Kidney epithelial cell (primary cell): ENCODE data around the gene INPP5A. TPM values are rescaled to one million over a fixed set of nuclear protein-coding genes. Genes with fewer than 3 reads are reported as not detected.
"Not testable (repeated sequence)": the region's sequence is repeated elsewhere in the genome, so short reads cannot be mapped to it uniquely, and the experiment has no call there.

Experiments
- DNase-seq: peaks from one replicate; pipeline ENCODE4 v3.0.0-alpha.2; 2010; ENCODE audit warnings: low read depth
- H3K27me3 ChIP-seq: 2 replicates; pipeline ENCODE4 v1.6.0; 2011; ENCODE audit warnings: low read length; ENCODE audit not compliant: control insufficient read depth, insufficient read depth
- H3K36me3 ChIP-seq: 2 replicates; pipeline ENCODE4 v1.5.1; 2011; ENCODE audit warnings: low read length; ENCODE audit not compliant: control insufficient read depth, insufficient read depth
- H3K4me3 ChIP-seq: 2 replicates; pipeline ENCODE4 v1.5.1; 2011; ENCODE audit warnings: low read depth, mild to moderate bottlenecking, control low read depth, low read length
- total RNA-seq: library from RNA; depleted of rRNA; stranded (reverse); fragments of >200 nt; gene quantifications from 2 replicates; pipeline ENCODE4 v1.2.3, GENCODE V29; 2015
- TF ChIP-seq, protein P1 (sequence below): IDR thresholded peaks from 2 replicates; pipeline ENCODE4 v1.5.1; 2011; ENCODE audit warnings: mild to moderate bottlenecking, moderate library complexity, low read length, control low read depth, inconsistent platforms; ENCODE audit not compliant: insufficient read depth, poor library complexity, severe bottlenecking

The INPP5A gene
- total RNA-seq, 1 donor from 2014 or later: 45.1 TPM

DNA sequence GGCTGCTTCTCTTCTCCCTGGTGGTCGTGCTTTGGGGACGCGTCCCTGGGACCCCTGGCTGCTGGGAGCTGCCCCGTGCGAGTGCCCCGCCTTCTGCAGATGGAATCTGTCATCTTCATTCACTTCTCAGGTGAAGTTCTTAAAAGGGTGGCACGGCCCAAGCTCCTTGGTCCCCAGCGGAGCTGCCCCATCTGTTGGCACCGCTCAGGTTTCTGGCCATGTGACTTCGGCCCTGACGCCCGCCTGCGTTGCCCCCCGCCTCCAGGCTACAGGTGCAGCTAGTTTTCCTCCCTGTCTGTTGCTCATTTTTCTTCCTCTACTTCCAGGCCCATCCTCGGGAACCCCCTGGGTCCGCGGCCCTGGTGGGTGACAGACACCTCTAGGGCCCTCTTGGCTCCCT, 255.2 kb downstream of the INPP5A start:
- TF ChIP-seq, protein P1, sequence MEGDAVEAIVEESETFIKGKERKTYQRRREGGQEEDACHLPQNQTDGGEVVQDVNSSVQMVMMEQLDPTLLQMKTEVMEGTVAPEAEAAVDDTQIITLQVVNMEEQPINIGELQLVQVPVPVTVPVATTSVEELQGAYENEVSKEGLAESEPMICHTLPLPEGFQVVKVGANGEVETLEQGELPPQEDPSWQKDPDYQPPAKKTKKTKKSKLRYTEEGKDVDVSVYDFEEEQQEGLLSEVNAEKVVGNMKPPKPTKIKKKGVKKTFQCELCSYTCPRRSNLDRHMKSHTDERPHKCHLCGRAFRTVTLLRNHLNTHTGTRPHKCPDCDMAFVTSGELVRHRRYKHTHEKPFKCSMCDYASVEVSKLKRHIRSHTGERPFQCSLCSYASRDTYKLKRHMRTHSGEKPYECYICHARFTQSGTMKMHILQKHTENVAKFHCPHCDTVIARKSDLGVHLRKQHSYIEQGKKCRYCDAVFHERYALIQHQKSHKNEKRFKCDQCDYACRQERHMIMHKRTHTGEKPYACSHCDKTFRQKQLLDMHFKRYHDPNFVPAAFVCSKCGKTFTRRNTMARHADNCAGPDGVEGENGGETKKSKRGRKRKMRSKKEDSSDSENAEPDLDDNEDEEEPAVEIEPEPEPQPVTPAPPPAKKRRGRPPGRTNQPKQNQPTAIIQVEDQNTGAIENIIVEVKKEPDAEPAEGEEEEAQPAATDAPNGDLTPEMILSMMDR: no peak
- no peak for DNase-seq
- Histone ChIP-seq H3K27me3 (peaks cover 80% of the 10 kb centered on the region), H3K4me3 (no peak overlapping the region), H3K36me3 (no peaks in the 10 kb centered on the region)

DNA sequence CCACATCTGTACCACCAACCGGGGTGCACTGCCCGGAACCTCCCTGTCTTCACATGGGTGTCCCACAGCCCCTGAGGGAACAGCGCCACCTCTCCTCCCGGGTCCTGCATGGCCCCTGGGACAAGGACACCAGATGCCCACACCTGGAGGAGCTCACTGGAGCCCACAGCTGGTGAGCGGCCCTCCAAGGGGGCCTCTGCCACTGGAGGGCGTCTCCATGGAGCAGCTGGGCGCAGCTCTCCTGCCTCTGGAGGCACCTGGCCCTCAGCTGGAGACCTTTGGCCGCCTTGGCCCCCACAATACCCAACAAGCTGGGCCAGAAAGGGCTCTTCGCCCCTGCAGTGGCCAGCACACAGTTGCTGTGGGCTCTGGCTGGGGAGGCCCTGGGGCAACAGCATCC, 255.6 kb downstream of the INPP5A start:
- TF ChIP-seq, protein P1: no peak
- H3K27me3 ChIP-seq: peaks cover 76% of the 10 kb centered on the region
- H3K36me3 ChIP-seq: no peaks in the 10 kb centered on the region
- no peak for DNase-seq
- no peak overlapping the region for H3K4me3 ChIP-seq

DNA sequence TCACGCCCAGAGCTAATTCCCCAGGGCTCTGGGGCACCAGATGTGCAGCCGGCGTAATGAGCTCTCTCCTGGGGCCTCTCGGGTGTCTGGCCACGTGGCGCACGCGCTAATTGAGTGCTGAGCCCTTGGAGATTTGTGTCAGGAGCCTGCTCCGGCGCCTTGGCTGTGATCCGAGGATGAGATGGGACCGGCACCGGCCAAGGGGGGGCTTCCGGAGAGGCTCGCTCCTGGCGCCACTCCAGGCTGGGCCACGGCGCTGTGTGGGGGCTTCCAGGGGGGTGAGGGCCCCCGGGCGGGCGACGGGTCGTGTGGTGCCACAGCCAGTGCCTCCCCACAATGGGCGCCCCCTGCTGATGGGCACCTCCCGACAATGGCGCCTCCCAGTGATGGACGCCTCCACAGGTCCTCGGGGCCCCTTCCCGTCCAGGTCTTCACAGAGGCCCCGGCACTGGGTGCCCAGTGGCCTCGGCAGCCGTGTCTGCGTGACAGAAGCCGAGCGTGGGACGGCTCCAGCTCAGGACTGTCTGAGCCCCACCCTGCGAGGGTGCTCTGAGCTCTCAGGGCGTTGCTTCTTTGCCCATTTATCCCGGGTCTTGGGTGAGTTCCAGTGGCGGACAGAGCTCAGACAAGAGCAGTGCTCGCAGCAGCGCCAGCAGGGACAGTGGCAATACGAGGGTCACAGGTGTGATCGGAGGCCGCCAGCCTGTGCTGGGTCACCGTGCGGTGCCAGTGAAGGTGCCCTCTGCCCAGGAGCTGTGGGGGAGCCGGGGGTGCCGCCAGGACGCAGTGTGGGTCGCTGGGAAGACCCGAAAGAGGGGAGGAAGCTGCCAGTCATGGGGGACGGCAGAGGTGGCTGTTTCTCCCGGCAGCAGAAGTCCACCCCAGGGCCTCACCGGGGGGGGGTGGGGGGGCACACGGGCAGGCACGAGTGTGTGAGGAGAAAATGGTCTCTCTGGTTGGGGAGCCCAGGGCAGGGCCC, 256.6 kb downstream of the INPP5A start:
- no peaks in the 10 kb centered on the region for H3K36me3 ChIP-seq
- peaks cover 66% of the 10 kb centered on the region for H3K27me3 ChIP-seq
- H3K4me3 ChIP-seq: no peak overlapping the region
- TF ChIP-seq, protein P1: no peak
- DNase-seq: no peak

DNA sequence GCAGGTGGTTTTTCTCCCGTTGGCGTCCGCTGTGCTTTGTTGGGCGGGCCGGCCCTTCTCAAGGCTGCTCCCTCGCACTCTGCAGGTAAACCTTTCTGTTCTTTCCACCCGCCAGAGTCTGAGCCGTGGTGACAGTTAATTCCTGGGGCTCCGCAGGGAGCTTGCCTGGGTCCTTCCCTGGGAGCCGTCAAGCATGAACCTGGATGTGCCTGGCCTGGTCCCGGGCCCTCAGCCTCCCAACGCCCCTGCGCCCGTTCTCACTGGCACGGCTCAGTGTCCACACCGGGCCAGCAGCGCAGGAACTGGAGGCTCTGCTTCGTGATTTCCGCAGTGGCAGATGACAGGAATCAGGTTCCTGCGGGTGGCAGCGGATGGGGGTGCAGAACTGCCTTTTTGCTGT, 259.3 kb downstream of the INPP5A start:
- Histone ChIP-seq H3K36me3 (no peaks in the 10 kb centered on the region), H3K27me3 (peaks cover 43% of the 10 kb centered on the region), H3K4me3 (no peak overlapping the region)
- TF ChIP-seq, protein P1: no peak
- DNase-seq: no peak

DNA sequence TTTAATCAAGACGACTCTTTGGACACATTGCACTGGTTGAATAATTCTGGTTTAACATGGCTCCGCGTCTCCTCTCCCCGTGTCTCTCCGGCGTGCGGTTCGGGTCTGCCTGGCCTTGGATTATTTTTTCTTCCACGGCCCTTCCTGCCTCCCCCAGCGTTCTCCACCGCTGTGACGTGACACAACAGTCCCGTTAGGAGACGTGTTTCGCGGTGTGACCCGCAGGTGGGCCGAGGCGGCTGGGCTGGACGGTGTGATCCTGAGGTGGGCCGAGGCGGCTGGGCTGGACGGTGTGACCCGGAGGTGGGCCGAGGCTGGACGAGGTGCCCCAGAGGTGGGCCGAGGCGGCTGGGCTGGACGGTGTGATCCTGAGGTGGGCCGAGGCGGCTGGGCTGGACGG, 260.4 kb downstream of the INPP5A start:
- H3K4me3 ChIP-seq, DNase-seq, H3K36me3 ChIP-seq: not testable (repeated sequence)
- H3K27me3 ChIP-seq: peaks cover 39% of the 10 kb centered on the region

DNA sequence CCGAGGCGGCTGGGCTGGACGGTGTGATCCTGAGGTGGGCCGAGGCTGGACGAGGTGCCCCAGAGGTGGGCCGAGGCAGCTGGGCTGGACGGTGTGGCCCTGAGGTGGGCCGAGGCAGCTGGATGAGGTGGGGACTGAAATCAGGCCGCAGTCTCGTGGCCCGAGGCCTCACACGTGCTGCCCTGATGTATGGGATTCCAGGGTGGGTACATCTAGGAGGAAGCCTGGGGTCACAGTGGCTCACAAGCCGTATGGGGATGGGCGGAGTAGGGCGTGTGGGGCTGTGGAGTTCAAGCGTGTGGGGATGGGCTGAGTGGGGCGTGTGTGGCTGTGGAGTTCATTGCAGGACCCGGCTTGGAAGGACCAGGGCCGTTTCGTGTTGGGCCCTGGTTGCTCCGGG, 260.8 kb downstream of the INPP5A start:
- no peak for DNase-seq
- Histone ChIP-seq H3K36me3 (no peaks in the 10 kb centered on the region), H3K4me3 (no peak overlapping the region), H3K27me3 (peaks cover 34% of the 10 kb centered on the region)
- TF ChIP-seq, protein P1: no peak
